NCI-H2029 treated with DMSO at 0.1 percent for 48 hours (cell line): ENCODE results near the gene TMPRSS15.

Experiments used
- DNase-seq: peaks from one replicate; lab custom pipeline; 2025; lab: John Stamatoyannopoulos, UW

Gene TMPRSS15

DNA sequence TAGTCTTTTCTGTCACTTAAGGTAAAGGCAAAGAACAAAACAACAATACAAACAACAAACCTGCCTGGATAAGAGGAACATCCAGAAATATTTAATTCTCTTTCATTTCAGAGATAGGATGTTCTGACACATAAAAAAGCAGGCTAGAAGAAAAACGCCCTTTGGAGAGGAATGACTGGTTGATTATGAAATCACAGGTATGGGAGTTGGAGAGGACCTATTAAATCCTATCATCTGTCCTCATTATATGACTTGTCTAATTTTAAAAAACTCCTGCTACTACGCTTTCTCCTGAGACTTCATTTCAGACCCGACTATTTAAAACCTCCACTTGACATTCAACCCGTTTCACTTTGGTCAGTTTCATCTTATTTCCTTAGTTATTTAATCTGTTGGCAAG is 54.1 kb downstream of the TMPRSS15 start:
- no peak for DNase-seq

- DNase-seq = no peak
These were observed 63.1 kb downstream of the TMPRSS15 start for GRCh38 chr21:18340387-18340942.

- no peak for DNase-seq
These were observed 67.8 kb downstream of the TMPRSS15 start for GRCh38 chr21:18335651-18336236.

GRCh38 chr21:18334066-18334465 is 69.5 kb downstream of the TMPRSS15 start:
- no peak for DNase-seq

DNA sequence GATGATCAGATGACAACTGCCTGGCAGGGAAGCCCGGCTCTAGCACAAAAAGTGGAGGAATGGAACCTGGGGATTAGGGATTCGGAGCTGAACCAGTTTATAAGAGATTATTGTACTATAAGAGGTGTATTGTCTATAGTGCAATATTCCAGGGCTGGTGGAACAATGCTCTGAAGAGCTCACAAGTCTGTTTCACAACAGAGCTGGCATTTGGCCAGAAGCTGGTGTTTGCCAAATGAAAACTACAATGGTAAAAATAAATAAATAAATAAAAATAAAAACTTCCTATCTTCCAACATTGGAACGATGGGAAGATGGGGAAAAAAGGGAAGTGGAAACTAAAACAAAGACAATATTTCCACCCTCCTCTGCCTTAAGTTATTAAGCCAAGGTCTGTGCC is 85.4 kb downstream of the TMPRSS15 start:
- DNase-seq = no peak

DNA sequence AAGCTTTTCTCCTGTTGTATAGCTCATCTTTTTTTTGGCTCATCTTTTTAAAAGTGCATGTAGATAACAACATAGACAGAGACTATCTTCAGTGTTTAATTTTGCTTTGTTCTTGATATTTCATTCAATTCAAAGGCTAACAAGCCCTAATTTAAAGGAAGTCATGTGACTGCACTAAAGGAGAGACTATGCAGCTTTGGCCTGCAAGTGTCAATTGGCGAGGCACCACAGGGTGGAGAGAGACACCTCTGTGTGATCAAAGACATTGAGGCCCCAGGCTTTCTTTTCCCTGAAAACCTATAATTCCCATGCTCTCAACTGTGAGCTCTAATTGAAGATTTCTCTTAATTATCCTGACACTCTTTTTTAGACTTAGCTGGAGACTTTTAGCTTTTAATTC is 105.4 kb downstream of the TMPRSS15 start:
- DNase-seq = no peak

- DNase-seq = no peak
These were observed 109.5 kb downstream of the TMPRSS15 start for GRCh38 chr21:18294100-18294499.

DNA sequence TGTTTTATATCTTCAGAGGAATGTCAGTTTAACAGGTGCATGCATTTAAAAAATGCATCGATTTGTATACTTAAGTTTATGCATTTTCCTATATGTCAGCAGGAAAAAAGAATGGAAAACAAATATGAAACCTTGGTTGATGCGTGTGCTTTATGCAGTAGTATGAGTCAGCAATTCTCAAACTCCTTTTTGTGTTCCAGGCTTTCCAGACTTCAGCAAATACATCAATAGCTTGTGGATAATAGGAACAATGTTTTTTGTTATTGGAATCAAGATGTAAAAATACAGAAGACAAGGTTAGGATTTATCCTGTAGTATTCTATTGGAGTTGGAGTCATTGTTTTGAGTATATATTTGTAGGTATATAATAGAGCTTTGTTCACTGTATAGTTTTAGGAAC is 113.7 kb downstream of the TMPRSS15 start:
- no peak for DNase-seq

GRCh38 chr21:18285379-18285778 is 118.2 kb downstream of the TMPRSS15 start:
- no peak for DNase-seq

- DNase-seq = no peak
These were observed 127.8 kb downstream of the TMPRSS15 start for GRCh38 chr21:18275781-18276180.

GRCh38 chr21:18274370-18274769 is 129.2 kb downstream of the TMPRSS15 start:
- DNase-seq = no peak

GRCh38 chr21:18273400-18273799 is 130.2 kb downstream of the TMPRSS15 start:
- no peak for DNase-seq

- no peak for DNase-seq
These were observed 133.7 kb downstream of the TMPRSS15 start for GRCh38 chr21:18269856-18270255.

GRCh38 chr21:18268906-18269305 is 134.7 kb downstream of the TMPRSS15 start:
- no peak for DNase-seq

DNA sequence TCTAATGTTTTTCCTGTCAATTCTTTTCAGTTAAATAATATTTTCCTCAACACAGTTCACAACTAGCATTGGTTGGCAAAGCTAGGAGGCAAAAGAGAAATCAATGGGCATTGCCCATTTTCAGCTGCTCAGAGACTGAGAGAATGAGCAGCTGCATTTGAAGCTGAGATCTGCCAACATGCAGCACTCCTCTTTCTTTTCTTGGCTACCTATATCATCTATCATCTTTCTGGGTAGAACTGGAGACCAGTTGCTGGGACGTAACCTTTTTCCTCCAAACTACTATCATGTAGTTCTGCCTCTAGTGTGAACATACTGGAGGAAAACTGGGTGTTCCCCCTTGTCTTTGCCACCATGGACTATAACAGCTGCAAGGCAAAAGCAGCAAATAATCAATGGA is 136.1 kb downstream of the TMPRSS15 start:
- DNase-seq = no peak

DNA sequence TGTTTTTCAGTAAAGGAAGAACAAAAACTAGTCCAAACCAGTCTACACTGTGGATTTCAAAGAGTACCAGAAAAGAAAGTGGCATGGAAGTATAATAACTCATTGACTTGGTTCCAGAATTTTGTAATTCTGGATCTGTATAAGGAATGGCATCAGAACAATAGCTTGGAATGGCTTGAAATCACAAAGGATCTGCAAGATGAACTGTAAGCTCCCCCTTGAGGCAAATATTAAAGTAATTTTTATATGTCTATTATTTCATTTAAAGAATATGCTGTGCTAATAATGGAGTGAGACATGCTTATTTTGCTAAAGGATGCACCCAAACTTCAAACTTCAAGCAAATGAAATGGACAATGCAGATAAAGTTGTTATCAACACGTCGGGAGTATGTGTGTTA is 137.6 kb downstream of the TMPRSS15 start:
- no peak for DNase-seq

GRCh38 chr21:18253799-18254198 is 149.8 kb downstream of the TMPRSS15 start:
- DNase-seq = no peak

GRCh38 chr21:18253221-18253620 is 150.4 kb downstream of the TMPRSS15 start:
- no peak for DNase-seq

DNA sequence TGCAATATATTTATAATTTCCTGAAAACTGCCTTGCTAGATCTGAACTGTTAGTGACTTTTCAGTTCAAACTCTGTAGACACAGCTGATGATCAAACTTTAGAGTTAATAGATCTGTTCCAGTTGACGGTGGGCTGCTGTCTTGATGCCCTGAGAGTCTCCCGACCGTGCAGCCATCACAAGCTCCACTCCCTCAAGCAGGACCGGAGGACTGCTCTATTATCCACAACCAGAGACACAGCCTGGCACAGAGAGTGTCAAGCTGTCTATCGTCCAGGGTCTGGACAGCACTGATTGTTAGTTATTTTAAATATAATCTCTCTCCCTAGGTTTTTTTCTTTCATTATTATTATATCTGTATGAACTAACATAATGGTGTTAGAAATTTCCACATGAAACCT is 150.9 kb downstream of the TMPRSS15 start:
- no peak for DNase-seq

DNA sequence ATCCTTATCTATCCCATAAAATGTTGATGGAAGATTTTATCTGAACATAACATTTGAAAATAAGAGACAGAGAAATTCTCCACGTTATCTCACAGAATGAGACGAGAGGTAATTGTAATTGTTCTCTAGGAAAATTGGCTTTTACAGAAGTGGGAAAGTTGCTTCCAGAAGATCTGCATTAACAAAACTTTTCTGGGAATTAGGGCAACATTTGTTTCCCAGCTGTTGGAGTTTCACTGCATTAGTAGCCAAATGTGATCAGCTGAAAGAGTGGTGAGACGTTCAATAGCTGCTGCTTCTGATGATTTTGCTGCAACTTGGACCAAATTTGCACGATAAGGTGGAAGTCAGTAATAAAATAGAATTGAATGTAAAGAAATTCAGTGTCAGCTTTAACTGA is 151.3 kb downstream of the TMPRSS15 start:
- DNase-seq = no peak

- no peak for DNase-seq
These were observed 152.5 kb downstream of the TMPRSS15 start for GRCh38 chr21:18251065-18251464.

- no peak for DNase-seq
These were observed 153.9 kb downstream of the TMPRSS15 start for GRCh38 chr21:18249672-18250071.

DNA sequence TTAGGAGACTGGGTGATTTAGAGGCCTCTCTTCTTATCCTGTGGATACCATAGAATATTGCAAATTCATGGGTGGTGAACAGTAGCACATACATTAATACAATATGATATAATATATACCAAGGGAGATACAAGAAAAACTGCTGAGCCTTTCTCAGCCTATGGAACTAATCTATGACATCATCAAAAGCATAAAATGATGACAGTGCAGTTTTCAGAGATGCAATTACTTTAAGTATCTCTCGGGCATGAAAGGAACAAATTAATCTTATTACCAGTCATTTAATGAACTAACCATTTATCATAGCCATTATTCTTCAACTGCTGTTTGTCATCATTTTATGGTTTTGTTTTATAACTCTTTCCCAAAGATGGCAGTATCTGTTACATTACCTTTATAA is 155.4 kb downstream of the TMPRSS15 start:
- no peak for DNase-seq

GRCh38 chr21:18245464-18245967 is 158.1 kb downstream of the TMPRSS15 start:
- no peak for DNase-seq
